Measurements from ENCODE around the gene SH3YL1.

GRCh38 chr2:233030-233429 lies 30.8 kb downstream of the SH3YL1 start:
- no peak for TF ChIP-seq CTCF (IDR thresholded peaks at IDR 0.05)
- TF ChIP-seq POLR2A (IDR thresholded peaks at IDR 0.05): no peak

Measured in ovary (tissue), 3 donors.